ENCODE data around the gene PARN.
"Not testable (repeated sequence)": the region's sequence is repeated elsewhere in the genome, so short reads cannot be mapped to it uniquely, and the experiment has no call there.

Gene PARN

DNA sequence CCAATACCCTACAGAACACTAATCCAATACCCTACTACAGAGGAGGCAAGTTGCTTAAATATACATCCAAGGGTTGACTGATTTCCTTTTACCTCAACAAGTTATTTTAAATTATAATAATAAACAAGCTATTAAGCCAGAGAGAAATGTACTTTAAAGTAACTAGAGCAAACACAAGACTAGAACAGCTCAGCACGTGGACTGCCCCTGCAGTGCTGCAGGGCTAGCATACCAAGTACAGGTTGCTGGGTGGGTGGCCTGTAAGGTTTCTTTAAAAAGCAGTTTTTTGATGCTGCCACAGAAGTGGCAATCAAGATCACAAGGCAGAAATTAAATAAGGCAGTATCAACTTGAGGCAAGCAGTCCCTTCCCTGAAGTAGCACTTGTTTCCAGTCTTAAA lies 63.5 kb downstream of the PARN start:
- no peak for DNase-seq

DNA sequence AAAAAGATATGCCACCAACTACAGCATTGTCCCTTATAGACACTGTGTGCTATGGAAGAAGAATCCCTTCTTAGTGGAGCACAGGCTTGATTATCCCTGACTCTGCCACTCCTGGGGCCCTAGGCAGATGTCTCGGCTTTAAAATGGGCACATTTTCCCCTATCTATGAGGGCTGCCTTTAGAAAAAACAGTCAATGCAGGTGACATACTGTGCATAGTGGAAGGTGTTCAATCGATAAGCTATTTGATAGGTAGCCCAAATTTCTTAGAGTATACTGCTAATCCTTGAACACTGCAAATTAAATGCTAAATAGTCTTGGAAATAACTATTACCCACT lies 64.4 kb downstream of the PARN start:
- DNase-seq, result no peak

DNA sequence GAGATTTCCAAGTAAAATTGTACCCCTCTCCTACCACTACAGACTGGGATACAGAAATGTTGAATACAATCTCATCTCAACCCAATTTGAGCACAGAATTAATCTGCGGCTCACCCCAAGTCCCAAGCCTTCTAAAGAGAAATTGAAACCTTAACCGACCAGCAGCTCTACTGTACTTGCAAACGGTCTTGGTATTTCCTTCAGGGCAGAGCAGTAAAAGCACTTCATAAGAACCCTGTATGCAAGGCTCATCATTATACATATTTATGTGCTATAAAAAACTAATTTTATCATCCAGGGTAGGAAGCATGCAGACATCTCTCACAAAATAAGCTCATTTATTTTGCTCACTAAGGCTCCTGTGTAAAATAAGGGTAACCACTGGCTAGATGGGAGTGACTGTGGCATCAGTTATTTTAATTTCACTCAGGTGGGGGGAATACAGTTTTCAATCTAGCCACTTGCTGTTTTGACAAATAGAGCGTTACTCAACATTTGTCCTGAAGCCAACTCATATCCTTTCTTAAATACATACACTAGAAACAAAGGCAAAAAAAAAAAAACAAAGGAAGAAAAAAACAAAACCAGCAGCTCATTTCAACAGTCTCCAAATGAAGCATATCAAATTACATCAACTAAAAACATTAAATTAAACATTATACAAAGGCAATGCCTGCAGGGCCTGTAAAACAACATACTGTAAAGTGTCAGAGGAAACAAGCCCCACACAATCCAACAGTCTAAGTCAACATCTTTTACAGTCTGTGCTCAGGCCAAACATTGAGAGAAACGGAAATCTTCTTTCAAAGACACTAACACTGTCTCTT lies 65.0 kb downstream of the PARN start:
- DNase-seq, result no peak

DNA sequence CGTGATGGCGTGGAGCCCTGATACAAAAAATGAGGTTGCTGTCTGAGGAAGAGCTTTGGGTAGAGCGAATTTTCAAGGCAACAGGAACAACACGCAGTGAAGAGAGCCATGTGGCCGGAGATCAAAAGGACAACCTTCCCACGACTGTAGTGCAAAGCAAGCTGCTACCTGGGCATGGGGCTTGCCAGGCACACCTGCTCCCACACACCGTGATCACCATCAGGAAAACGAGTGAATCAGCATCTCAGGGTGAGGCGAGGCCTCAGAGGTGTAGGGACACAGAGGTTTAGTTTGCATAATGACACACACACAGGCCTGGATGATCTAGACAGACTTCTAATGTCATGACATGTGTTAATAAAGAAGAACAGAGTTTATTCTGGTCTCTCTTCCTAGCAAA lies 65.7 kb downstream of the PARN start:
- DNase-seq, result no peak

DNA sequence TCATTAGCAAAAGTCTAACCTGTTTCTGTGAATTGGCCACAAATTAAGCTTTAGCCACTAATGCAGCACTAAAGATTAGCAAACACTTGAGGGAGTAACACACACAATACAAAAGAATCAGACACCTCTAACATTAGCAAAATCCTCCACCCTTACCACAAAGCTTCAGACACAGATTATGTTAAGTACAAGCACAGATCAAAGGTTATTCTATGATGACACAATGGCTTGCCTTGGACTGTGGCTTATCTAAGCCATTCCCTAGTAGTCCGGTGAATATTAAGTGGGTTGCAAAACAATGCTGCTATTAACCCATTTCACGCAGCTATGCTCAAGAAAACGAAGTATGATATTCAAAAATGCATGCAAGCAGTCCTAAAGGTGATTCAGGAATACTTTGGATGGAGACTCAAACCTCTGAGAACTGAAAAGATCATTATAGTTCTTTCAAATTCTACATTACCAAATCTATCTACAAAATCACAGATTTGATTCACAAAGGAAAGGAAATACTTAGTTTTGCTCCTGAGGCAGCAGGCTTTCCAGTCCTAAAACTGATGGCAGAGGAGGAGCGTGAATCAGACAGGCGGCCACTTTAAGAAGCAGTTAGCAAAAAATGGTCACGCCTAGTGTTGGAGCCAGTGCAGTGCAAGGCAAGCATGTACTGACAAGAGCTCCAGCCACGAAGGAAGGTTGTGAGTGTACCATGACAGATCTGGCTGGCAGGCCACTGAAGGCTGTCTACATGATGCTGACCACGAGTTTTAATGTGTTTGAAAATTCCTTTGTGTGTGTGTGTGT lies 67.2 kb downstream of the PARN start:
- peak; percentile 59 for DNase-seq

DNA sequence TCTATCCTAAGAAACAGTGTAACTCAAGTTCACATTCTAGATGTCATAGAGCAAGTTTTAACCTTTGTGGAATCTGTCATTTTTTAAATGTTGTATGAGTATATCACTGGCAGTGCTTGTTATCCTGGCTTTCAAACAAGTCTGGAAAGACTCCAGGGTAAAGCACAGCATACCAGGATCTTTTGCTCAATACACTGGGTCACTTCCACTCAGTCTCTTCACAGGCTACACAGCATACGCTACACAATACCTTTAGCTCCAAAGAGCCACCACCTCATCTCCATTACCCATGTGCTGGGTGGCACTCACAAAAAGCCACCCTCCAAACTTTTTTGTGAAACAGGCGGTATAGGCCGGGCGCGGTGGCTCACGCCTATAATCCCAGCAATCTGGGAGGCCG lies 69.5 kb downstream of the PARN start:
- no peak for DNase-seq

DNA sequence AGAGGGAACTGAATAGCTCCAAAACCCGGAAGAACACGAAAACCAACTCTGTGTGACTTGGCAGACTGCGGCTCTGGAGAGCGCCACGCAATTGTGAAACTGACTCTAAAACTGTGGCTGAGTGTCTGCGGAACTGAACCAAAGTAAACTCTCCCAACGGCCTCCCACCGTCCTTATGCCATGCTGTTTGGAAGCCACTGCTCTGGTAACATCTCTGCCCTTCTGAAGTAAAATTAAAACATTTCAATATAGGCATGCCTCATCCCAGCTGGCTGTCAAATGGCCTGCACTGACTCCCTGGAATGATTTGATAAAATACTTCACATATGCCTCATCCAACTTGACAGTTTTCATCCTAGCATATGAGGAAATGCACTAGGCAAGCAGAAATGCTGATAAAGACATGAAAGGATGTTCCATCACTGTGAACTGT lies 70.2 kb downstream of the PARN start:
- no peak for DNase-seq

DNA sequence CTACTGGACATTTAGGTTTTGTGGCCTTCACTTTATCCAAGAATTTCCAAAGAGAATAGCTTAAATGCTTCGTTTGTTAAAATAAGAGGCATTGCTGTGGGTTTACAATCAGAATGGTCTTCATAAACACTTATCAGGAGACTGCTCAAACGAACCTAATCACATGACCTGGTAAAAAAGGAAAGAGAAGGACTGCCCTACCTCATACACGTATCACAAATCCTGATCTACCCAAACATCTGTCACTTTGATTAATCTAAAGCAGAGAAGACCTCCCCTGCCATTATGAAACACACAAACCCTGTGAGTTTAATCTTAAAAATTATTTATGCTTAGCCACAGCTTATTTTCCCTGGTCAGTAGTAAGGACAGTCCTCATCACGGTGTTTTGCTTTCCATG lies 76.6 kb downstream of the PARN start:
- peak; percentile 21 for DNase-seq

DNA sequence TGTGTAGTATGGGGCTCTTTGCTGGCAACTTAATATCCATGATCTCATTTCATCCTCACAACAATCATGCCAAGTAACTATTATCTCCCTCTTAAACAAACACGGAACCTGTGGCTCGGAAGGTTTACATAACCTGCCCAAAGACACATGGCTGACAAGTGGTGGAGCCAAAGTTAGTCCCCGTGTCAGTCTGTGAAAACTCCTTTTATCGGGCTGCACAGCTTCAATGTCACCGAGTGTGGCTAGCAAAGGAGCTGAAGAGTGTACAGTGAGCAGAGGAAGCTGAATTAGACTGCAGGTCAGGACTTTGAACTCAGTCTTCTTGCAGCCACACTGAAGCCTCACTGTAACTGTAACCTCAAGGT lies 80.3 kb downstream of the PARN start:
- no peak for DNase-seq

DNA sequence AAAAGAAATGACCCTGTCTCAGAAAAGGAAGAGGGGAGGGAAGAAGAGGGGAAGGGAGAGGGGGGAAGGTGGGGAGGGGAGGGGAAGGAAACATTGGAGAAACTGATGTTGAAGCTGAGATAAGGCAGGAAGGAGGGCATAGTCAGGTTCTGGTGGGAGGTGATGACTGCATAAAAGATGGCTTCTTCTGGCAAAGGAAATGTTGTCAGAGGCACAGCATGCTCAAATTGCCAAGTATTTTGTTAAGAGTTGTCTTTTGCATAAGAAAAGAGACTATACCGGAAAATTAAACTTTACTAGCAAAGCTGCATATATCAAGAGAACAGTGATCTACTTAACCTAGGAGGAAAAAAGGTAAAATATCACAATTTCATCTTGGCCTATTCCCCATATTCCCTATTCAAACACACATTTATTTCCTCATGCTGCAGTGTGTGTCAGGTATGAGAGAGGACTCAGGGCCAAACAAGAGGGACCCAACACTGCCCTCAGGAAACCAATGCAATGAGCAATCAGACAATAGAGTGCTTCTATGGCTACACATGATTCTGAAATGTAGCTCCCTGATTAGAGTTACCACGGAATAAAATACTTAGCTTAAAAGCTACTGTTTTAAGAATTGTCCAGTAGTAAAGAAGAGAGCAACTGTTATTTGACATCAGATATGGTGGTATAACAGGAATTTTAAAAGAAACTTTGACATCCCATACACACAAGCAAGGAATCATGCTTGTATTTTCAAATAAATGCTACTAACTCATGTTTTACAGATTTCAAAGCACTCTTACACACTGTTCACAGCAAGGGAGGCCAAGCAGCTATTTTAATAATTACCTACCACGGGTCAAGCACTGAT lies 80.9 kb downstream of the PARN start:
- DNase-seq, result no peak

DNA sequence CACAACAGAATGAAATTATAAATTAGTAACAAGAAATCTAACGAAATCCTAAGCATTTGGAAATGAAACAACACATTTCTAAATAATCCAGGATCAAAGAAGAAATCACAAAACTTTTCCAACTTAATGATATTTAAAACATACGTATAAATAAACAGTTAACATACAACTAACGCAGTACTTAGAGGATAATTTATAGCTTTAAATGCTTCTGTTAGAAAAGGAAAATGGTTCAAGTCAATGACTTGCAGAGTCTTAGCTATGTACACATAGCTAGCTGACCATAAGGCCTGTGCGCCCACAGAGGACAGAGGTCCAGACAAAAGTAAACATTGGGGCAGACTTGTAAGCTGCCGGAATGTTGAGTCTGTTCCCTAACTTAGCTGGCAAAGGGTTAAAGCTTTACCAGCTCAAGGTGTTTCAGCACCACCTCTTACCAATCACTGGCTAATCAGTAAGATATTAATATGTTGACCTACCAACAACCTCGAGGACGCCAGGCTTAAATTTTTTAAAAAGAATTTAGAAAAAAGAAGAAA lies 84.6 kb downstream of the PARN start:
- no peak for DNase-seq

DNA sequence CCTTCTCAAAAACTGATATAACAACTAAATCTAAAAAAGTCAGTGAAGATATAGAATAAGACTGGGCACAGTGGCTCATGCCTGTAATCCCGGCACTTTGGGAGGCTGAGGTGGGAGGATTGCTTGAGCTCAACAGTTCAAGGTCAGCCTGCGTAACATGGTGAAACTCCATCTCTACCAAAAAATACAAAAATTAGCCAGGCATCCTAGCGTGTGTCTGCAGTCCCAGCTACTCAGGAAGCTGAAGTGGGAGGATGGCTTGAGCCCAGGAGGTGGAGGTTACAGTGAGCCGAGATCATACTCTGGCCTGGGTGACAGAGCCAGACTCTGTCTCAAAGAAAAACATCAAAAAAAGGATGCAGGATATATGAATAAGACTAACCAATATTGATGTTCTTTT lies 85.2 kb downstream of the PARN start:
- not testable (repeated sequence) for DNase-seq

DNA sequence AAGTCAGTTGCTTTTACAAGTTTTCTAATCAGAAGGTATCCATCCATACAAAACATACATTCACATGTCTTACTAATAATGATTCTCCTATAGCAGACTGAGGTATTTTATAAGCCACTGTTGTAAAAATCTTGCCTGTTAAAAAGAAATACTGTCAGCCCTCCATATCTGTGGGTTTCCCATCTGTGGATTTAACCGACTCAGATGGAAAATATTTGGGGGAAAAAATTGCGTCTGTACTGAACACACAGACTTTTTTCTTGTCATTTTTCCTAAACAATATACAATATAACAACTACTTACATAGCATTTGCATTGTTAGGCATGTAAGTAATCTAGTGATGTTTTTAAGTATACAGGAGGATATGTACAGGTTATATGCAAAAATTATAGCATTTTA lies 90.4 kb downstream of the PARN start:
- DNase-seq, result no peak

DNA sequence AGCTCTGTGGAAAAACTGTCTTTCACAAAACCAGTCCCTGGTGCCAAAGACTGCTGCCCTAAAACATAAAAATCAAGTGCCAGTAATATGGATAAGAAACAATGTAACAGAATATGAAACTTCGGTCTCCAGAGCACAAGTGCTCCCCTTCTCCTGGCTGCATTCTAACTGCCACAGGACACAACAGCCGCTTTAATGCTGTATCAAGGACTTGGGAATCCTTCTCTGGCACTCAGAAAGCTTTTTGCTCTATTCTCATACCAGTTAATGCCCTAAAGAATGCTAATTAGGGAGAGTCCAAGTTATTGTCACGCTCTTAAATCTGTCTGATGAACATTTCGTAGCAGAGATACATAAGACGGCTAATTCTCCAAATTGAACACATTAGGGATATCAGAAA lies 90.9 kb downstream of the PARN start:
- DNase-seq, result peak; percentile 15

DNA sequence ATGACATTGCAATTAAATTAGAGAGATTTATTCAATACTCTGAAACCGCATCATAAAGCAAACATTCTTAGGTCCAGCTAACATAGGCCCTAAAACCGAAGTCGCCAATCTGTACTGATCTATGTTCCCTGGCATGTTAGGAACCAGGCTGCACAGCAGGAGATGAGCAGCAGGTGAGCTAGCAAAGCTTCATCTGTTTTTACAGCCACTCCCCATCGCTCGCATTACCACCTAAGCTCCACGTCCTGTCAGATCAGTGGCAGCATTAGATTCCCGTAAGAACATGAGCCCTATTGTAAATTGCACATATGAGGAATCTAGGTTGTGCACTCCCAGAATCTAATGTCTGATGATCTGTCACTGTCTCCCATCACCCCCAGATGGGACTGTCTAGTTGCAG lies 91.5 kb downstream of the PARN start:
- peak; percentile 15 for DNase-seq

DNA sequence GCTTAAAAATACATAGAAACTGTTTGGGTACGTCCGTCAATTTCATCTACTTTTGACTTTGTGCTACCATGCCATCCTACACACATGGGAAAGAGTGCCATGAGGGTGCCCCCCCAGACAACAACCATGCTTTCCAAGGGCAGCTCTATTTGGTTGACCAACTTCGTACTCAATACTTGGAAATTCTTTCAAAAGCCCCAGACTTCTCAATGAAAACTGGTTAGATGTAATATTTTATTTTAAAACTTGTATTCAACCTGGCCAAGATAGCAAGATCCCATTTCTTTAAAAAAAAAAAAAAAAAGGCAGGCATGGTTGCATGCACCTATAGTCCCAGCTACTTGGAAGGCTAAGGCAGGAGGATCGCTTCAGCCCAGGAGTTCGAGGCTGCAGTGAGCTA lies 98.4 kb downstream of the PARN start:
- no peak for DNase-seq

DNA sequence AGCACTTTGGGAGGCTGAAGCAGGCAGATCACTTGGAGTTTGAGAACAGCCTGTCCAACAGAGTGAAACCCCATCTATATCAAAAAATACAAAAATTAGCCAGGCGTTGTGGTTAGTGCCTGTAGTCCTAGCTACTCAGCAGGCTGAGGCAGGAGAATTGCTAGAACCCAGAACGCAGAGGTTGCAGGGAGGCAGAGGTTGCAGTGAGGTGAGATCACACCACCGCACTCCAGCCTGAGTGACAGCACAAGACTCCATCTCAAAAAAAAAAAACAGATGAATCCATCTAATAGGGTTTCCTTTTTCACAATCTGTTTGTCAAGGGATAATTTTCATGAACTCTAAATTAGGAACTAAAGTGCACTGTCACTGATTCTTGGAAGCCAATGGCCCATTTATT lies 99.0 kb downstream of the PARN start:
- DNase-seq, result no peak

DNA sequence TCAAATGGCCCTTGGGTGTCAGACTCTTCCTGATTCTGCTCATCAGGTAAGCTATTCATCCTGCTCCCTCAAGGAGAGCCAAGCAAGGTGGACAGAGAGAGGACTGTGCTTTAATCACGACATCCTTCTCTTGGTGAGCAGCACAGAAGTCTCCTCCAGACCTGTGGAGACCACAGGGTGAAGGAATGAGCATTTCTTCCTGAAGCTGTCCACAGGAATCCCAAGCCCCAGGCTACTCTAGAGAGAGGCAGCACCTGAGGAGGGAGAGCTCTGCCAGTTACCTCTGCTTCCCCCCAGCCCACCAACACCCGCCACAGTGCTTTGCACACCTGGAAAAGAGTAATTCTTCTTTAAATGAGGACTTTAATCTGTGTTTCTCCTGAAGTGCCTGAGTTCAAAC lies 100.0 kb downstream of the PARN start:
- DNase-seq, result no peak

DNA sequence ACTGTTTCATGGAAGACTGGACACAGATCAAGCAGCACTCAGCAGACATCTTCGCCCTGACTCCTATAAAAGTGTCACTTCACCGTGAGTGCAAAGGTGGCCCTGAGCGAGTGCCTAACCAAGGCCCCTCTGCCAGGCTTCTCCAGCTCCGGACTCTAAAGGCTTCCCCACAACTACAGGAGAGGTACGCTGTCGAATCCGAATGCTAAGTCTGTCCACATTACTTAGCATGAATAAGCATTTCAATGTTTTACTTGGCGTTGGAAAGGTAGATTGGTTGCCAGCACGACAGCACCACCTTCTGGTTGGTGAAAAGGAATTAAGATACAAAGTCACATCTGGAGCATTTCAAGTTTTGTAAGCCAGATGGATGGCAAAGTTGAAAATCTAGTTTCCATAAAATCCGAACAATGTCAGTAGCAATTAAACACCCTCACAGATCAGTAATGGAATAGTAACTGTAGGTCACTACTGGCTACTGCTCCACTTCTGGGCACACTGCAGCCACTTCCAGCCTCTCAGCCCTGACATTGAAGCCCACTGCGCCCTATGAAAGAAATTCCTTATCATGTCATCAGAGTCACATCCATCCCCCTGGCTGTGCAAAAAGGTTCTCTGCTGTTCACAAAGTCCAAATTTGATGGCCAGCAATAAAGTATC lies 100.9 kb downstream of the PARN start:
- DNase-seq, result peak; percentile 77

DNA sequence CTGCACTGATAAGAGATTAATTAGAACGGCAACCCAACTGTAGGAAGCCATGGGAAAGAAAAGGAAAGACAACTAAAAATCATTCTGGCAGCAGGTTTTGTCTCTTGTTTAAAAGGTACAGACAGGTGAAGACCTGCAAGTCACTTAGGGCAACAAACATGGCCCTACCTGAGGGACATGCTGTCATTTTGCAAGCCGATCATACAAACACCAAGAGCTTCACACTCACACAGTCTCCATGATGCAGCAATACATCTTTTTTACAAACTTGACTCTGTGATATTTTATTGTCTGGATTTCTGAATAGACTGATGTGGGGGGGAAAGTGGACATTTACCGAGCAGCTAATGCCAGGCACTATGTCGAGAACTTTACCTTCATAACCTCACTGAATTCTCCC lies 101.8 kb downstream of the PARN start:
- DNase-seq, result no peak

DNA sequence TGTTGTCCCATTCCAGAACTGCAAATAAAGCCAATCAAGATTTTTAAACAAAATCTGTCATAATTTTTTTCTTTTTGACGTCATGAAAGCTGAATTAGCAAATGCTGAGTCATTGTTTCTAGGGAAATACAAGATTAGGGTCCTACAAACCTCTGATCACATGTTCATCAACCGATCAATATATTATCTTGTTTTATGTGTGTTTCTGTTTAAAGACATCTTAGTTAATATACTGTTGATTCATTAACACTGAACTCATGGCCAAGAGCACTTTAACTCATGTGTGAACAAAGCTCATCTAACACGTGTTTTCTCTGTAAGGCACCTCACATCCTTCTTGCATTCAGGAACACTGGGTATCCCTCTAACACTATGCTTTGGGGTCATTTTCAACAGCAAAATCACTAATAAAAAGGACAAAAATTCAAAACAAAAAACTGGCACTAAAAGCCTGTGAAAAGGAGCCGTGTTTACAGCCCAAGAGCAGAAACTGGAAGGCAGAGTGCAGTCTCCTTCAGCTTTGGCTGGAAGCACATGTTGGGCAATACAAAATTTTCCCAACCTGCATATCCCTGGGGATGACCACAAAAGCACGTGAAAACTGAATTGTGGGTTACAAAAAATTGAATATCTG lies 102.5 kb downstream of the PARN start:
- DNase-seq, result no peak

DNA sequence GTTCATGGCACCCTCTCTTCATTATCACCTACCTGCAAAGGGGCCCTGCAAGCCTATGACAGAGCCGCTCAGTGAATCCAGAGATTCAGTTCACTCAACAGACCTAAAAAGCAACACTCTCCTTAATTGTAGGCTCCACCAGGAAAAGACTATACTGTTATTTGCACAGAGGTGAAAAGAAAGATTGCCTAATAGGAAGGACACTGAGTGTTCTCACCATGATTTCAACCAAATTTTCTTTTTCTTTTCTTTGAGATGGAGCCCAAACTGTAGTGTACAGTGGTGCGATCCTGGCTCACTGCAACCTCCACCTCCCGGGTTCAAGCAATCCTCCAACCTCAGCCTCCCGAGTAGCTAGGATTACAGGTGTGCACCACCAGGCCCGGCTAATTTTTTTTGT lies 104.5 kb downstream of the PARN start:
- no peak for DNase-seq

All from NCI-H82 (cell line).